Stimulated activated CD4-positive, alpha-beta T cell treated with anti-CD3 and anti-CD28 coated beads, TNF-alpha, amount 100 ng/mL, for 1 hour (primary cell): Measurements from ENCODE around the gene HMGCS1.
"Not testable (repeated sequence)": the region's sequence is repeated elsewhere in the genome, so short reads cannot be mapped to it uniquely, and the experiment has no call there.

Experiments
- DNase-seq, 3 donors: peaks; one replicate each; pipeline ENCODE4 v3.0.0-alpha.2; 2020; ENCODE audit warnings: low read depth in 3 of 3, low spot score in 1 of 3

HMGCS1 gene

DNA sequence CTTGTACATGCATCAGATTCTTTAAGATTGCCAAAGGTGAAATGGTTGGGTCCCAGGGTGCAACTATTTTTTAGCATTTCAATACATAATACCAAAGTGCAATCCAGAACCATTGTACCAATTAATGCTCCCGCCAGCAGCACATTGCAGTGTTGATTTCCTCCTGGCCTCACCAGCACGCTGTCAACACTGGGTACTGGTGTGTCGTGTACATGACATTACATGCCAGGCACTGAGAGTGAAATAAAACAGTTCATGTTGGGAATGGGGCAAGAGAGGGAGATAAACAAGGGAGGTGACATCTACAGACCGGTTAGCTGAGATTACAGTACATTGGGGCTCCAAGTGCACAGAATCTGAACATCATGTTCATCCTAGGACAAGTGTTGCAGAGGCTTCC, 37.8 kb downstream of the HMGCS1 start:
- DNase-seq: no peak

DNA sequence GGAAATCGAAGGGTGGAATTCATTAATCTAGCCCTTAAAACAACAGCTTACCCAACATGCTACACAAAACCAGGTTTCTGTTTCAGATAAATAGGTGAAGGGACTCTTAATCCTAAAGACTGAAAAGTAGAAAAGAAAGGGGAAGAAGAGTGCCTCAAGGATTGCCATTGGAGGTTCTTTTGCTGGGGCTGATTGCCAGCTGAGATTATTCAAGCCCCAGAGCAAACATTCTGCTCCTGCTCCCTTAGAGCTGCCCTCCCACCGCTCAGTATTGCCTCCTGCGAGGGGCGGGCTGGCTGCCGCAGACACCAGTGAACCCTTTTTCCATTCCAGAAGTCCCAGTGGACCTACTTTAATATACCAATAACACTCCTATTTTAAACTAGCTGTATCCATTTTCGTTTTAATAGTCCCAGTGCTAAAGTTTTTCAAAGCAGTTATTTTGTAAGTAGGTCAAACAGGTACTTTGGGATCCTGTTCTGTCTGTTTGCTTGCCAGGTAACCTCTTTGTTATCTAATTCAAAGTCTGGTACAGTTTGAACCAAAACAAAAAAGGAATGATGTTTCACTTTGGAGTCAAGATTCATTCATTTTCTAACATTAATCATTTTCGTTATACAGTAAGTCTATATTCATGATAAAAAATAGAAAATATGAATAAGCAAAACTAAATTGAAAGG, 38.6 kb downstream of the HMGCS1 start:
- no peak for DNase-seq

DNA sequence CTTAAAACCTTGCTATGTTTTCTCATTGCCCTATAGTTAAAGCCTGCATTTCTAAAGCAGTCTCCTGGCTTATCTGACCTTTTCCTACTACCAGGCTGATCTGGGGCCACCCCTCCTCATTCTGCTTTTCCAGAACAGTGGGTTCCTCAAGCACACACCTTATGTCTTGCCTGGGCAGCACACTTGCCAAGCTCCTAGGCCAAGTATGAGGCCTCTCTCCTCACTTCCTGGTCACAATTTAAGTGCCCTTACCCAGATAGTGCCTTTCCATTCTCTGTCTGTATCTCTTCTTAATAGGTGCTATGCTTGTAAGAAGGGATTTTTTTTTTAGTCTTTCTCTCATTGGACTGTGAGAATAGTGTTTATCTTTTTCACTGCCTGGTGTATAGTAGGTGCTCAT, 39.7 kb downstream of the HMGCS1 start:
- no peak for DNase-seq

DNA sequence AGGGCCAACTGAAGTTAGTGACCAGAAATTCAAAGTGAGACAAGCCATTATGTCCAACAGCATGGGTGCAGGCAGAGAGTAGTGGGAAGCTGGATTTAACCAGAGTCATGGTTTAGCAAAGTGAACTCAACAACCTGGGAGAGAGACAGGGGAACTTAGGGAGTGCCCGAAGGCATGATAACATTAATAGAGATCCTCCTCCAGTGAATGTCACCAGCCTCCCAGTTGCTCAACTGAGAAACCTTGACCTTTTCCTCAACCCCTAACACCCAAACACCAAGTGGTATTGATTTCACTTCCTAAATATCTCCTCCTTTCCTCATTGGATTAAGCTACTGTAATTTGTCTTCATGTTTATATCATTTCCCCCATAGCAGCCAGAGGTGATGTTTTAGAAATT, 42.6 kb downstream of the HMGCS1 start:
- no peak for DNase-seq

DNA sequence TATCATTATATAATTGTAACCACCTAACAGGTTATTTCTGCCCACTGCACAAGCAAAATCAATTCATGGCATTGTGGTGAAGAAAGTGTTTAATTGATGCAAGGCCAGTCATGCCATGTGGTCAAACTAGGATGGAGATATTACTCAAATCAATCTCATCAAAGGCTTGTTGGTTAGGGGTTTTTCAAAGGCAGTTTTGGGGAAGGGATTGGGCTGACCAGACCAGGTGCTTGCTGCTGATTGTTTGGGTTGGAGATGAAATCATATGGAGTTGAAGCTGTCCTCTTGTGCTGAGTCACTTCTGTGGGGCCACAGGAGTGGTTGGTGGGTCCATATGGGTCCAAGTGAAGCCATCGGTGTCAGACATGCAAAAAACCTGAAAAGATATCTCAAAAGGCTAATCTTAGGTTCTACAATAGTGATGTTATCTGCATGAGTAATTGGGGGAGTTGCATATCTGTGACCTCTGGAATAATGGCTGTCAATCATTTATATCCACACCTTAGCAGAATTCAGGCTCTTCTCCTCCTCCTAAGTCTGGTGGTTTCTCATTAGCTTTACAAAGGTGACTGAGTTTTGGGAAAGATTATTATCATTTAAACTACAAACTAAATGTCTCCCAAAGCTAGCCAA, 44.9 kb downstream of the HMGCS1 start:
- no peak for DNase-seq

DNA sequence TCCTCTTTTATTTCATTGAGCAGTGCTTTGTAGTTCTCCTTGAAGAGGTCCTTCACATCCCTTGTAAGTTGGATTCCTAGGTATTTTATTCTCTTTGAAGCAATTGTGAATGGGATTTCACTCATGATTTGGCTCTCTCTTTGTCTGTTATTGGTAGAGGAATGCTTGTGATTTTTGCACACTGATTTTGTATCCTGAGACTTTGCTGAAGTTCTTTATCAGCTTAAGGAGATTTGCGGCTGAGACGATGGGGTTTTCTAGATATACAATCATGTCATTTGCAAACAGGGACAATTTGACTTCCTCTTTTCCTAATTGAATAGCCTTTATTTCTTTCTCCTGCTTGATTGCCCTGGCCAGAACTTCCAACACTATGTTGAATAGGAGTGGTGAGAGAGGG, 50.9 kb downstream of the HMGCS1 start:
- DNase-seq: not testable (repeated sequence)

DNA sequence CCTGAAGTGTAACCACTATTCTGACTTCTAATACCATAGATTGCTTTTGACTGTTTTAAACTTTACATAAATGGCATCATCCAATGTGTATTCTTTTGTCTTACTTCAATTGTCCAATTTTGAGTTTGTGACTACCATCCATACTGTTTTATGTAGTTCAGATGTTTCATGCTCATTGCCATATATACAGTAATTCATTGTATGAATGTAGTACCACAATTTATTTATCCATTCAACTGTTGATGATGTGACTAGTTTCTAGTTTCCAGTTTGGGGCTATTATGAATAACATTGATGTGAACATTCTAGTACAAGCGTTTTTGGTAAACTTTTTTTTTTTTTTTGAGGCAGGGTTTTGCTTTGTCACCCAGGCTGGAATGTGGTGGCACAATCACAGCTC, 55.1 kb downstream of the HMGCS1 start:
- DNase-seq: no peak

DNA sequence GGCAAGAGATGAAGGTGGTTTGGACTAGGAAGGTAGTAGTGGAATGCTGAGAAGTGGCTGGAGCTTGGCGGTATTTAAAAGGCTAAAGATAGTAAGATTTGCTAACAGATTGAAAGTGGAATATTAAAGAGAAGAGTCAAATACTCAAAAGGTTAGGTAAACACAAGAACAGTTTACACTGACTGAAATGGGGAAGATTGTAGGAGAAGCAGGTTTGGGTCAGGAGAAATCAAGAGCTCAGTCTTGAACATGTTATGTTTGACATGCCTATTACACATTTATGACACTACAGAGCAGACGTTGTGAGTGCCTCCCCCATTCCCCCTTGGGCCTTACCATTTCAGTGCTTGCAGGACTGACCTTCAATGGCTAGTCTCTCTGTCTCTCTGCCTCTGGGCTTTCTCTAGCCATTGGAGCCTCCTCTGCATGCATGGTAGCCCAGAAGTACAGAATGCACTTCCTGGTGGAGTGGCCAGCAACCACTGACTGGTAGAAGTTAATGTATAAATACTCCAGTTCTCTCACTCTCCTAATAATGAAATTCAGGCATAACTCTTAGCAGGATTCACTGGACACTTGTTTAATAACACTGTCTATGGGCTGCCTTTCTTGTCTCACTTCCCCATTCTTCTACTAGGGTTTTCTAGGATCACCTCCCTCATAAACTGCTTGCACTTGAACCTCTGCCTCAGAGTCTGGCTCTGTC, 56.8 kb downstream of the HMGCS1 start:
- DNase-seq: no peak

DNA sequence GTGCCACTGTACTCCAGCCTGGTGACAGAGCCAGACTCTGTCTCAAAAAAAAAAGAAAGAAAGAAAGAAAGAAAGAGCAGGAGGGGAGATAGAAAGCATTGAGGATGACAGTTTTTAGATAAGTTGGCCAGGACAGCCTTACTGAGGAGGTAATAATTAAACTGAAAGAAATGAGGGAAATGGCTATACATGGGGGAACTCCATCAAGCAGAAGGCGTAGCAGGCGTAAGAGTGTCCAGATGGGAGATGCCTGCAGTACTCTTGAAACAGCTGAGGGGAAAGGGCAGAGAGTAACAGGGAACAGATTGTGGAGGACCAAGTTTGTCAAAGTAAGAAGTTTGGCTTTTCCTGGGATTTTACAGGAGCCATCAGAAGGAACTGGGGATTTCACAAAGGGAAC, 57.5 kb downstream of the HMGCS1 start:
- no peak for DNase-seq

DNA sequence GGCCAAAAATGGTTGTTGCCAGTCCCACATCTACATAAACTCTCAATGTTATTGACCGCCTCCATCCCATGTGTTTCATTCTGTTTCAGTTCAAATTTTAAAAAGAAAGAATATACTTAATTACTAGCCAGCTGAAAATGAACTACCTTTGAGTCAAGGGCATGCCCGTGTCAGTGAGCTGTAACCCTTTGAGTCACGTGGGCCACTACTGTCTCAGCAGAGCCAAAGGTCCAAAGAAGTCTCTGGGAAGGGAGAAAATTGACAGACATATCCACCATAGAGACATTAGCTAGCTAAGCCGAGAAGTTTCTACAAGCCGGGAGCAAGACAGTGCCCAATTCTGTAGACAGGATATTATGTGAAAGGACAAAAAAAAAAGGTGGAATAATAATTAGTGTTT, 61.5 kb downstream of the HMGCS1 start:
- no peak for DNase-seq

DNA sequence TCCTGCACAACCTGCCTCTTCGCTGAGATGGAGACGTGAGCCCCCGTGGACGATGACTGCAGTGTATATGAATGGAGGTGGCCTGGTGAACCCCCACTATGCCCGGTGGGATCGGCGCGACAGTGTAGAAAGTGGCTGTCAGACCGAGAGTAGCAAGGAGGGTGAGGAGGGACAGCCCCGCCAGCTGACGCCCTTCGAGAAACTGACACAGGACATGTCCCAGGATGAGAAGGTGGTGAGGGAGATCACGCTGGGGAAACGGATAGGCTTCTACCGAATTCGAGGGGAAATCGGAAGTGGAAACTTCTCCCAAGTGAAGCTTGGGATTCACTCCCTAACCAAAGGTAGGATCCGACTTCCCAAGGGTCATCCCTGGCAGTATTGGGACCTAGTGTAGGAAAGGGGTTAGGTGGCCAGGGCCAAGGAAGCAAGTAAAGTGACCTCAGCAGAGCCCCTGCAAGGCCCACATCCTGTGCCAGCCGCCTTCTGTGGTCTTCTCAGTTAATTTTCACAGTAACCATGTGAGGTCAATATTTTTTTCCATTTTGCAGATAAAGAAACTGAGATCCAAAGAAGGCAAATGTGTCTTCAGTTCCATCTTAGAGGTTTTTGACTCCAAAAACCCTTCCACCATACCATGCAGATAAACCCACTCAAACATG, 67.4 kb downstream of the HMGCS1 start:
- no peak for DNase-seq

DNA sequence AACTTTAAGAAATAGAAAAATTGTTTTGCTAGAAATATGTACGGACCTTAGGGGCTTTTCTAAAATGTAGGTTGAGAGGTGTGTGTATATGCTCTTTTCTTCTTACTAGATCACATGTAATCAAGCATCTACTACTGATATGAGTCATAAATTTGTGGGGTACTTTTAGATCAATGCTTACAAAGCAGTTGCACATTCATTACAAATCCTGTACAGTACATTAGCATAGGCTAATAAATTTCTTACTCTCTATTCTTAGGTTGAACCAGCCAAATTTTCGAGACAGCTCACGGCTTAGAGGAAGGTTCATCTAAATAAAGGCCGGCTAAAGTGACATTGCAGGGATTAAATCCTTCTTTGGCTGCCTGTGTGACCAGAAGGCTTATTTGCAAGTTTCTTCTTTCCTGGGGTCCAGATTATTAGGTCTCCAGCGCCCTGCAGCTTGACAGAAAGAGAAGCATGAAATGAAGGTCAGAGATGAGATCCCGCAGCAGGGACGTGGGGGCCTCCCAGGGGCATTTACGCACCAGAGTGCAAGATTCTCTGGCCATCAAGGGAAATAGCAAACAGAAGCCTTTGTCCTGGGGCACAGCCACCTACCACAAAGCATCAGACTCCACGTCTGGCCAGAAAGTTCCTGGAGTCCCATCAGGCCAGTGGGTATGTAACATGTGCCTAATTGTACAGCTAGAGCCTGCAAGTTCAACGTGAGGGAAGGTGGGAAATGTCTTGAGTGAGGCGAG, 68.2 kb downstream of the HMGCS1 start:
- DNase-seq: no peak

DNA sequence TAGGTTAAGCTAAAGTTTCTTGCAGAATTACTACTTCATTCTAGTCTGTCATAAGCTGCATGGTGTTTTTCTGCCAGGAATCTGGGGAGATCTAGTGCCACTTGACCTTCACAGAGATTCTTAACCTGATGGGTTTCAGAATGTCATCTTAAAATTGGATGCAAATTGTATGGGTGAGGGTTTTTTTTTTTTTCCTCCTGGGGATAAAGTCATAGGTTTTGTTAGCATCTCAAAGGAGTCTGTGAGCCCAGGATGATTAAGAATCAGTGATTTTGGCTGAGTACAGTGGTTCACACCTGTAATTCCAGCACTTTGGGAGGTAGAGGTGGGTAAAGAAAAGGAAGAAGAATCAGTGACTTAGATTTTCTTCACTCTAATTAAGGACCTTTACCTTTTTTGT, 69.9 kb downstream of the HMGCS1 start:
- no peak for DNase-seq

DNA sequence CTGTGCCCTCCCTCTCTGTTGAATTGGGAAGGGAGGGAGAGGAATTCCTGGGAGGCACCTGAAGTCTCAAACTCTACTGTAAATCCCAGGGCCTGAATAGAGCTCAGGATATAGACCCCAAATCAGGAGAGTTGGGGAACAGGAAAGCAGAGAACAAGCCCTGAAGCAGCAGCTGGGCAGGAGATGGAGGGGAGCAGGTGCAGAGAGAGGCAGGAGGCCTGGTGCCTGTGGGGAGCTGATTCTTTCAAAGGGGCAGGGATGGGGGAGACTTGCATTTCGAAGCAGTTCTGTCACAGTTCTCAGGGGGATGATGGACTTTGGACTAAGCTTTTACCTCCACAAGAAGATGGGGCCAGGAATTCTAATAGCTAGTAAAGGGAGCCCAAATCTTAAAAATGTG, 71.0 kb downstream of the HMGCS1 start:
- no peak for DNase-seq
